Hepatocyte (in vitro differentiated cells): Measurements from ENCODE around the gene GPN2.

ENCODE experiments used
- CTCF ChIP-seq: fragments of 200-600 bp; sonication (generic); IDR thresholded peaks from 2 replicates; pipeline ENCODE4 v1.5.1; 2016; ENCODE audit warnings: antibody characterized with exemption, mild to moderate bottlenecking; ENCODE audit not compliant: poor library complexity
- EZH2 ChIP-seq: fragments of 200-600 bp; sonication (generic); IDR thresholded peaks from 2 replicates; pipeline ENCODE4 v1.6.1; 2016; ENCODE audit warnings: antibody characterized with exemption, mild to moderate bottlenecking, borderline replicate concordance
- EZH2phosphoT487 ChIP-seq: fragments of 200-600 bp; sonication (generic); IDR thresholded peaks from one replicate; pipeline ENCODE4 v1.6.1; 2018; ENCODE audit warnings: antibody characterized with exemption, mild to moderate bottlenecking, low read depth, moderate library complexity; ENCODE audit not compliant: unreplicated experiment, severe bottlenecking

- TF ChIP-seq CTCF (peak; percentile 48), EZH2phosphoT487 (no peak), EZH2 (no peak)
These were observed 63.6 kb downstream of the GPN2 start, which contains the start of gene ZDHHC18 for GRCh38 chr1:26826261-26827105.
